ENCODE measurements around the gene DSTN. TPM values are rescaled to one million over a fixed set of nuclear protein-coding genes. Genes with fewer than 3 reads are reported as not detected.
"Not testable (repeated sequence)": the region's sequence is repeated elsewhere in the genome, so short reads cannot be mapped to it uniquely, and the experiment has no call there.

Gene DSTN
- total RNA-seq, 1 donor from 2014 or later = 203 TPM

DNA sequence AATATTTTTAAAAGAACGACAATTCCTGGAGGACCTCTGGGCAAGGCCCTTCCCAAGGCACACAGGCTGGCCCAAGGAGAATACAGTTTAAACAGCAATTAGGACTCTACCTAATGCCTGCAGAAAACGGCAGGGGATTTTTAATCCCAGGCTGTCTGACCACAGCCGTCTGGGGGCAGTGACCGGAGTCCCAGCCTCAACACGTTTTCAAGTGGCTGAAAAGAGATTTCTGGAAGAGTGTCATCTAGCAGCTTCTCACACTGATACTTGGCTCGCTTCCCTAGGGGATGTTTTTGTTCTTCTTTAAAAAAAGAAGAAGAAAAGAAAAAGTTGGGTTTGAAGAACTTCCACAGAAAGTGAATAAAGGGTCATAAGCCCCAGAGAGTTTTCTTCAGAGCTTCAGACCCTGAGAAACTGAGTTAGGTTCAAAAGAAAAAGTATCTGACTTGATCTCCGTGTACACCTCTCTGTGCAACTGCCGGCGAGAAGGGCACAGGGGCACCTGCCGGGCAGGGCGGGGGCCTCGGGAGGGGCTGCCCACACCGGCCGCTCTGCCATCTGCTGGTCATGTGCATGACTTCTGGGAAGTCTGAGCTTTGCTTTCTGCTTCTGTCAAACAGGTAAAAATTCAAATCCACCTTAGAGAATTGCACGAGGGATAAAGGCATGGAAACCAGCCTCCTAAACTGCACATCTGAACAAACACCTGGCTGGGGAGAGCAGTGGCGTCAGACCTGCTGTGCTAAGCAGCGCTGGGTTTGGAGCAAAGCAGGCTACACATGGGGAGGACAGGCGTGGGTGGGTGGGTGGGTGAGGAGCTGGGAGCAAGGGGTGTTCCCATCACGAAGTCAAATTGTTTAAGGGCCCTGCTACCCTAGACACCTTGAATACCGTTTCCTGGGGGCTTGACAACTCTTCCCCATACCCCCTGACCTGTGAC, 79.2 kb downstream of the DSTN start:
- DNase-seq (ENCODE audit: low read depth, low spot score) = no peak

DNA sequence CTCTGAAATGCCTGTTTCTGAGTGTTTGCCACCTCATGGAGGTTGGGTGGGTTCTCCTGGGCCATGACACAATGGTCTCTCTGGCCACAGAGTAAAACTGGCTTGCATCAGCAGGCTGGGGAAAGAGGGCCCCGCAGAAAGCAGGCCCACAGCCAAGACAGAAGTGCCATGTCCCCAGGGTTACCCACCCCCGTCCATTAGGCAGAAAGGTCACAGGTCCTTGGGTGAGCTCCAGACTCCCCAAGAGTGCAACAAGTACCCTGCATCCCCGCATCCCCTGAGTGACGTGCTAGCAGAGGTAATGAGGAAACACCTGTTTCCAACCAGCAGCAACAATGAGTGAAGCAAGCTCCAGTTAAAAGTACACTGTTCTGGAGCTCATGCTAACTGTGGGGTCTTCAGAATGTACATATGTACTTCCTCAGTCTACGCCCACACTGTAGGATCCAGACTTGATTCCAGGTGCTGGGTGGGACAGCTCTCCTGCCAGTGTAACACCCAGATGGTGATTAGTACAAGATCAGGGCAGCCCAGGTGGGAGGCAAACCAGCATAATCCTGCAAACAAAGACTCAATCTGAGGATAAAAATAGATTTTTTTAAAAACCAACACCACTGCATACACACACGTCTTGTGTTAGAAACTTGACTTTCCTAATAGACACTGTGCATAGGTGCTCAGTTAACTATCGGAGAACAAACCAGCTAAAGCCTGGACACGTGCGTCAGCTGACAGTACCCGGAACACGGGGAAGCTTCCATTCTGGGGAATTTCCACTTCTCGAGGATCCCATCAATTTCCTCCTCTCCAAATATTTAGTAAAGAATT, 80.6 kb downstream of the DSTN start:
- DNase-seq (ENCODE audit: low read depth, low spot score) = no peak

DNA sequence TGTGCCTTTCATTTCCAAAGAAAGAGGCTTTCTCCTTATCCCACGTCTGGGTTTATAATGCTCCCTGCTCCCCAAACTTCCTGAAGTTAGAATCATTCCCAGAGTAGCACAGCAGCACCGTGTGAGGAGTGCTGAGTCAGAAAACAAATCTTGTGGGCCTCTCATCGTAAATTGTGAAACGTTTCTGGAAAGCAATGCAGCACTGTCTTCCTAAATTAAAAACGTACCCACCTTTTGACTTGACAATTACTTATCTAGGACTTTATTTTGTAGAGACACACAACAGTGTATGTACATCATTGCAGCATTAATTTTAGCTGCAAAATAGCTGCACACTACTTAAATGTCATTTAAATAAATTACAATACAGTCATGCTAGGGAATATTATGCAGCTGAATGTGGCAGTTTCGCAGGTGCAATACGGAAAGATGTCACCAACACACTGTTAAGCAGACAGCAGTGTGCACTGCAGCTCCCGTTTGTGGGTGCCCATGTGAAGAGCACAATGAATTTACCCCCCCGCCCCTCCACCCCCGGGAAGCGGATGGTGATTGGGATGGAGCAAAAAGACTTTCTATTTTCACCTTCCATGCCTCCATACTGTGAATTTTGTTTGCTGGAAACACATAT, 81.4 kb downstream of the DSTN start:
- no peak for DNase-seq (ENCODE audit: low read depth, low spot score)

DNA sequence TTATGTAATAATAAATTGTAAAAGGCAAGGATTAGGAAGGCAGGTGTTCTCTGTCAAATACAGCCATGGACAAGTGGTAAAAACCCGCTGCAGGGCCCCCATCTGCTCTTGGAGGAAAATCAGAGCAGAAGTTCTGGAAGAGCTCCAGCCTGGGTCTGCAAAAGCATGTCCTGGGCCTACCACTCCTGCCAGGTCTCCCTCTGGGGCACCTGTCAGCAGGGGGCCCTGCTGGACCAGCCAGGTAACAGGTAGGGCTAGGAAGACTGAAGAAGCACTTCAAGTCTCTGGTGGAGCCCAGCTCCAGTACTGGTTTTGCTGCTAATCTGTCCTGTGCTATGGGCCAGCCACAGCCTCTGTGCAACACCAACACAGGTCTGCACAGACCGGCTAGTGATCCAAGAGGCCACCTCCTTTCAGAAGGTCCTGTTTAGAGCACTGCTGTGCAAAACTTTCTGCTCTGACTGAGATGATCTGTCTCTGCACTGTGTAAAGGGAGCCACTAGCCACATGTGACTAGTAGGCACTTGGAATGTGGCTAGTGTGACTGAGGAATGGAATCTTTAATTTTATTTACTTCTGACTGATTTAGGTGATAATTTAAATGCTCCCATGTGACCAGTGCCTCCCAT, 82.0 kb downstream of the DSTN start:
- no peak for DNase-seq (ENCODE audit: low read depth, low spot score)

DNA sequence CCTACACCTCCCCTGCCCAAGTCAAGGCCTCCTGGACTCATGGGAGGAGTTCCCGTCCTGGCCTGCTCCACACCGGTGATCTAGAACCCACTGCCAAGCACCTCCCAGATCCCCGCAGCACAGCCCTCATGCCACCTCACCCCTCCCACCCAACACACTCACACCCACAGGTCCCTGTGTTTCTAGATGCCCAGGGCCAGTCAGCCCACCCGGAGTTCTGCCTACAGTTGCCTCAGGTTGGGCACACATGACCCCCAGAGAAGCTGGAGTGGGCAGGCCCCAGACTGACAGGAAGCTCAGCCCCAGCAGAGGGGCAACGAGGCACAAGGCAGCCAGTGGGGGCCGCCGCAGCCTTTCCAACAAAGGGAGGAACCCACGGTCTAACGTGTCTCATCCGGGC, 82.5 kb downstream of the DSTN start:
- DNase-seq (ENCODE audit: low read depth, low spot score) = no peak

DNA sequence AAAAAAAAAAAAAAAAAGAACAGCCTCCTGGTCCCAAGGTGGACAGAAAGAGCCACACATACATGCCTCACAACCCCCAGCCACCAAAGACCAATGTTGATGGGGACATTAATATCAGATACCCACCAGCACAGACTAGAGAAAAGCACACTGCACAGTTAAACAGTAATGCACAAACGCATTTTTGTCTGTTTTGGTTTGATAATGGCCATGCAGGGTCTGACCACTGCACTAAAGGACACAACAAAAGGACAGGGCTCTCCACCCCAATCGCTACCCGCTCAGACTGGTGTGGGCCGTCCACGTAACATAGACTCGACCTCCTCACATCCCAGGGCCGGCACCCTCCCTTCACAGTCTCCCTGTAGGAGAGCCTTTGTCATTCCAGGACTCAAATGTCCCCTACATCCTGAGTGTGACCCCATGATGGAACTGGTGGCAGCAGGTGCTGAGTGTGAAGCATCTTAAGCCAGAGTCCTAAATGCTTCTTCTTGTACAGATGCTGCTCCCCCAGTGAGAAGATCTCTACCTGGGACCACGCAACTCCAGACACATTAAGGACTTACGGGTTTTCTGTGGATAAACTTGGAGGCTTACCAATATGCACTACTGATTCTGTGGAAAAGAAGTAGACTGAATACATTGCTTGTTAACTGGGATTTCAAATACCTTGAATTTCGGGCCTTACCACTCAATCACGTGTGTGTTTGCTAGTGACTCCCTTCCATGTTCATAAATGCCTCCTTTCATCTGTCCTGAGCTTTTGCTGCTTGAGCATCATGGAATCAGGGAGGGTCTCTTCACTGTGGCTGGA, 84.2 kb downstream of the DSTN start:
- DNase-seq (ENCODE audit: low read depth, low spot score) = no peak

DNA sequence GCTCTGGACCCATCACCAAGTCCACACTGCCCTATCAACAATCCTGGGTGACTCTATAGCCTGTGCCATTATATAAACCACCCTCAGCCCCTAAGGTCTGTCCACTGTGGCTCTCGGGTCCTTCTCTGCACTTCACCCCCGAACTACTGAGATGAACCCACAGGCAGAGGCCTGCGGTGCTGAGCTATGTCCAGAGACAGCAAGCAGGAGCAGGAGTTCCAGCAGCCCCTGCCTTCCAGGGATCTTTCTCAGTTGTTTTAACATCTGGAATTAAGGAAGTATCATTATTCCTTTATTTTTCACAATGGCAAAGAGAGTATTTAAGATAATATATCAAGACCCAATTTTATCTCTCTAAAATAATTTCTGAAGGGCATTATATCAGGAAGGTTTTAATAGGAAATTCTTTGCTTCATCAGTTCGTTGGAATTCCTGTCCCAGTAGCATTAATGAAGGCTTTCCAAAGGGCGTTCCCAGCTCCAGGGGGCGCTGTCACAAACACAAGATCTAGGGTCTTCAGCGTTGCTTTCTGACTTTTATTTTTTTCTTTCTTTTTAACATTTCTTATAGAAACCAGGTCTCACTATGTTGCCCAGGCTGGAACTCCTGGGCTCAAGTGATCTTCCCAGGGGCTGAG, 84.9 kb downstream of the DSTN start:
- no peak for DNase-seq (ENCODE audit: low read depth, low spot score)

DNA sequence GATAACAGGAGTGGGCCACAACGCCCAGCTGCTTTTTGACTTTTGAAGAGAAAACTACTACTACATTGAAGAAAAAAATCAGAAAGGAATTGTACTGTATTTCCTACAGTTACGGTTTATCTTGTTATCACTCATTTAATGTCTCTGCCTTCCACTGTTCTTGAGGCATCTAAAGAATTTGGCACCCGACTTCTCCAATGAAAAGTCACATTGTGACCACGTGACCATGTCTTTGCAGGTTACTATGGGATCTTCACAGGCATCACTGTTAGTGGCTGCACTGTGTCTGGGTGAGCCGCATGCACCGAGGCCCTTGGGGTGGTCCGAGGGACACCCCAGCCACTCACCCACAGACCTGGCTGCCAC, 85.4 kb downstream of the DSTN start:
- no peak for DNase-seq (ENCODE audit: low read depth, low spot score)

DNA sequence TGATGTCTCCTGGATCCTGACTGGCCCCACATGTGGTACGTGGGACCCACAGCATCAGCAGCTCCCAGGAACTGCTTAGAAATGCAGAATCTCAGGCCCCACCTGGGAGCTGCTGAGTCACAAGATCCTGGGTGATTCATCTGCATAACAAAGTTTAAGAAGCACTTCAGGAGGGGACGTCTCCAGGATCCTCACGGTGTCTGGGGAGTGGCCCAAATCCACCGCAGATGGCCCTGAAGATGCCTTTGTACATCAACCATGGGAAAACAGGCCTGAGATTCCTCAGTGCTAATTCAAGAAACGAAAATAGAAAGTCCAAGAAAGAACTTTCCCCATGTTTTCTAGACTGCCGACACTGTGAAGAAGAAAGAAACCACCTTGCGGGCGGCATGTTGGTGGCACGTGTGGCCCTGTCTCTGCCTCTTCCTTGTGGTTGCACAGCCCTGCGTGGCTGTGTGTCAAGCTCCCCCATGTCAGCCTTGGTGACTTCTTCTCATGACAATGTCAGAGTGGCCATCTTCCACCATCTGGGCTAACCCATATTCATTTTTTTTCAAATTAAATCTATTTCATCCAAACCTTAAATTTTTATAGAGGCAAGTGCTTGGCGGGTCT, 86.1 kb downstream of the DSTN start:
- no peak for DNase-seq (ENCODE audit: low read depth, low spot score)

DNA sequence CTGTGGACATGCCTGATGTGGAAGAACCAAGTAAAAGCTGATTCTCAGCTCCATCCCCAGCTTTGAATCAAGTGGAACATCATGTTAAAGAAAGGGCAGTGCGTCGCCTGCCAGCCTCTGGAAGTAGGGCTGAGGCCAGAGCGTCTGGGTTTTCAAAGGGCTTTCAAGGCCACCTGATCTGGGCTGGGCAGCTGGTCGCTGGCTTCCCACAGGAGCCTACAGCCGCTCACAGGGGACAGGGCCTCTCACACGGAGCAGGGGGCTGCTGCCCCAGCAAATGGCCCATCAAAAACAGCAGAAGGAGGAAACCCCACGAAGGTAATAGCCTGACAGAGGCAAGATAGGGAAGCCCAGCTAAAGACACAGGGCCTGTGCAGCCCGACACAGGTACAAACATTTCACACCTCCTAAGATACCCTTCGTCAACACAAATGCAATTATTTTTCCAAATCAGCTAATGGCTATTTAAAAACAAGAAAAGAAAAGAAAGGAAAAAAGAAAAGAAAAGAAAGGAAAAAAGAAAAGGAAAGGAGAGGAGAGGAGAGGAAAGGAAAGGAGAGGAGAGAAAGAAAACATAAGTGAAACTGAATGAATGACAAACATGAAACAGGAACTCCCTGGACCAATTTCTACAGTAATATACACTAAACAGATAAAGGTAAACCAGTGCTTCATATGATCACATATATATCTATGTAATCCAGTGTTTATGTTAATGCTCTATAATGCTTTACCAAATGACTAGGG, 87.4 kb downstream of the DSTN start:
- no peak for DNase-seq (ENCODE audit: low read depth, low spot score)

DNA sequence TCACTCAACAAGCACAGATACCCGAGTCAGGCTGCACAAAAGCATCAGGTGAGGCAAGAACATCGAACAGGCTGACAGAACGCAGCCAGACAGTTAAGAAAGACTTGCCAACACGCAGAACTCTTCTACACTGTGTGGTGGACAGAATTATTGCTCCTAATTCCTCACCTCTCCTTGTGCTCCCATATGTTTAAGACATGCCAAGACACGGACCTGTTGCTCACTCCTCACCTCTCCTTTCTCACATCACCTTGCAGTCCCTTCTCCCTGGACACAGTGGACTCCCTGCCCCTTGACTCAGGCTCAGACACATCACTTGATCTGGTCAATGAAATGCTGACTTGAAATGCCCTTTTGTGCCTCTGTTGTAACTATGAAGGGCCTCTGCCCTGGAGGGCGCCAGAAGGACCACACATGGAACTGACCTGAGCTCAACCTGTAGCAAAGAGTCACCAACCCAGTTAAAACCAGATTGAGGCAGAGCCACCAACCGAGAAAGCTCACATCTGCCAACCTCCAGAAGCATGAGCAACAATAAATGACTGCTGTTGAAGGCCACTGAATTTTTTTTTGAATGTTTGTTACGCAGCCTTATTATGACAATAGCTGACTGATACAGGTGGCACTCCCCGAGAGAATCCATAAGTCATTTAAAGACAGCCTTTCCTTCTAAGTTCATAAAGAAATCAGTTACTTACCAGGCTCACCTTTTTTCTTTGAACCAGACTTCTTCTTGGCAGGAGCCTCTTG, 88.2 kb downstream of the DSTN start:
- no peak for DNase-seq (ENCODE audit: low read depth, low spot score)

DNA sequence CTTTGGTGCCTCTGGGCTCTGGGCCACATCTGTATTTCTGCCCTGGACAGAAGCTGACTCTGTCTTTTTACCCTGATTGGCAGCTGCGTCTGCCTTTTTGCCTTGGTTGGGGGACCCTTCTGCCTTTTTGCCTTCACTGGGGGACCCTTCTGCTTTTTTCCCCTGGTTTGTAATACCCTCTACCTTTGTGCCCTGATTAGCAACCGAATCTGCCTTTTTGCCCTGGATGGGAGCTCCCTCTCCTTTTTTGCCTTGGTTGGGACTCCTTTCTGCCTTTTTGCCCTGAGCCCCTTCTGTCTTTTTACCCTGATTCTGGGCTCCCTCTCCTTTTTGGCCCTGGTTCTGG, 88.7 kb downstream of the DSTN start:
- DNase-seq (ENCODE audit: low read depth, low spot score) = no peak

DNA sequence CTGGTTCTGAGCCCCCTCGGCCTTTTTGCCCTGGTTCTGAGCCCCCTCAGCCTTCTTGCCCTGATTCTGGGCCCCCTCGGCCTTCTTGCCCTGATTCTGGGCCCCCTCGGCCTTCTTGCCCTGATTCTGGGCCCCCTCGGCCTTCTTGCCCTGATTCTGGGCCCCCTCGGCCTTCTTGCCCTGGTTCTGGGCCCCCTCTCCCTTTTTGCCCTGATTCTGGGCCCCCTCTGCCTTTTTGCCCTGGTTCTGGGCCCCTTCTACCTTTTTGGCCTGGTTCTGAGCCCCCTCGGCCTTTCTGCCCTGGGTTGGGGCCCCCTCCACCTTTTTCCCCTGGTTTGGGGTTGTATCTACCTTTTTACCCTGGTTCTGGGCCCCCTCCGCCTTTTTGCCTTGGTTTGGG, 89.5 kb downstream of the DSTN start:
- not testable (repeated sequence) for DNase-seq (ENCODE audit: low read depth, low spot score)

Other genes with a start within 250 kb of the DSTN start
- gene BFSP1, start 38.7 kb upstream of the DSTN start, total RNA-seq = 2.4 and 2.9 TPM in 2 replicates
- gene RRBP1, start 112.2 kb downstream of the DSTN start, total RNA-seq = 102 and 132 TPM in 2 replicates
- gene BANF2, start 129.9 kb downstream of the DSTN start, total RNA-seq = not detected in 2 replicates

Data from pulmonary artery endothelial cell (primary cell).